Memory B cell (primary cell): ENCODE results near the gene RBBP8NL.

Experiments used
- ATAC-seq: fragments of 150-1000 bp; cut with Tn5 transposase; 2 replicates; pipeline ENCODE4 v1.10.0; 2021; ENCODE audit warnings: low read depth, mild to moderate bottlenecking, moderate library complexity
- DNase-seq, 2 donors: peaks; one replicate each; pipeline ENCODE4 v3.0.0; 2022; ENCODE audit warnings: low spot score in 2 of 2
- H3K27ac Mint-ChIP-seq: one replicate; pipeline ENCODE4 v1.8.0; 2022; ENCODE audit warnings: mild to moderate bottlenecking, moderate library complexity, mixed read lengths
- H3K27me3 Mint-ChIP-seq: one replicate; pipeline ENCODE4 v1.8.0; 2022; ENCODE audit warnings: mixed read lengths
- H3K36me3 Mint-ChIP-seq: one replicate; pipeline ENCODE4 v1.8.0; 2022; ENCODE audit warnings: mild to moderate bottlenecking, mixed read lengths
- H3K4me1 Mint-ChIP-seq: one replicate; pipeline ENCODE4 v1.8.0; 2022; ENCODE audit warnings: mixed read lengths
- H3K4me3 Mint-ChIP-seq: one replicate; pipeline ENCODE4 v1.8.0; 2022; ENCODE audit warnings: mild to moderate bottlenecking, moderate library complexity, mixed read lengths
- H3K9me3 Mint-ChIP-seq: one replicate; pipeline ENCODE4 v1.8.0; 2022; ENCODE audit warnings: mixed read lengths

The RBBP8NL gene

GRCh38 chr20:62444286-62444685 lies 16.9 kb upstream of the RBBP8NL start:
- no peaks in the 10 kb centered on the region for H3K9me3 Mint-ChIP-seq

GRCh38 chr20:62441987-62442539 lies 14.7 kb upstream of the RBBP8NL start:
- H3K36me3 Mint-ChIP-seq, result no peaks in the 10 kb centered on the region
- H3K4me3 Mint-ChIP-seq, result no peak overlapping the region
- H3K4me1 Mint-ChIP-seq, result peaks cover 3% of the 10 kb centered on the region
- ATAC-seq (no peak), DNase-seq (no peak)
- H3K27me3 Mint-ChIP-seq, result peaks cover 8% of the 10 kb centered on the region
- no peaks in the 10 kb centered on the region for H3K9me3 Mint-ChIP-seq
- H3K27ac Mint-ChIP-seq, result no peak overlapping the region

More at GRCh38 chr20:62444286-62444685, 16.9 kb upstream of the RBBP8NL start:
- no peak overlapping the region for H3K4me3 Mint-ChIP-seq
- peaks cover 8% of the 10 kb centered on the region for H3K27me3 Mint-ChIP-seq
- H3K4me1 Mint-ChIP-seq, result peaks cover 3% of the 10 kb centered on the region
- H3K36me3 Mint-ChIP-seq, result no peaks in the 10 kb centered on the region
- ATAC-seq (no peak), DNase-seq (no peak)
- H3K27ac Mint-ChIP-seq, result no peak overlapping the region

- Mint-ChIP-seq H3K27me3 (peaks cover 23% of the 10 kb centered on the region), H3K9me3 (no peaks in the 10 kb centered on the region), H3K4me1 (peaks cover 3% of the 10 kb centered on the region), H3K36me3 (no peaks in the 10 kb centered on the region), H3K27ac (no peak overlapping the region), H3K4me3 (no peak overlapping the region)
- DNase-seq, result no peak
- peak; percentile 70 for ATAC-seq
Measured at GRCh38 chr20:62439218-62439617, 11.9 kb upstream of the RBBP8NL start.

GRCh38 chr20:62437927-62438326 lies 10.6 kb upstream of the RBBP8NL start:
- DNase-seq (no peak), ATAC-seq (no peak)
- no peaks in the 10 kb centered on the region for H3K9me3 Mint-ChIP-seq
- H3K27me3 Mint-ChIP-seq, result peaks cover 24% of the 10 kb centered on the region
- no peak overlapping the region for H3K4me3 Mint-ChIP-seq
- no peaks in the 10 kb centered on the region for H3K36me3 Mint-ChIP-seq
- peaks cover 3% of the 10 kb centered on the region for H3K4me1 Mint-ChIP-seq
- H3K27ac Mint-ChIP-seq, result no peak overlapping the region

GRCh38 chr20:62437496-62437895 lies 10.2 kb upstream of the RBBP8NL start:
- H3K36me3 Mint-ChIP-seq, result no peaks in the 10 kb centered on the region
- no peaks in the 10 kb centered on the region for H3K9me3 Mint-ChIP-seq
- H3K4me1 Mint-ChIP-seq, result peaks cover 3% of the 10 kb centered on the region
- H3K27me3 Mint-ChIP-seq, result peaks cover 24% of the 10 kb centered on the region
- no peak overlapping the region for H3K27ac Mint-ChIP-seq
- H3K4me3 Mint-ChIP-seq, result no peak overlapping the region
- DNase-seq (no peak), ATAC-seq (no peak)

GRCh38 chr20:62436692-62437091 lies 9.4 kb upstream of the RBBP8NL start:
- no peaks in the 10 kb centered on the region for H3K36me3 Mint-ChIP-seq
- ATAC-seq (no peak), DNase-seq (no peak)
- no peak overlapping the region for H3K27ac Mint-ChIP-seq
- peaks cover 3% of the 10 kb centered on the region for H3K4me1 Mint-ChIP-seq
- H3K9me3 Mint-ChIP-seq, result no peaks in the 10 kb centered on the region
- no peak overlapping the region for H3K4me3 Mint-ChIP-seq
- peaks cover 24% of the 10 kb centered on the region for H3K27me3 Mint-ChIP-seq

GRCh38 chr20:62433658-62434497 lies 6.5 kb upstream of the RBBP8NL start:
- Mint-ChIP-seq H3K4me1 (no peaks in the 10 kb centered on the region), H3K27me3 (peaks cover 28% of the 10 kb centered on the region), H3K9me3 (no peaks in the 10 kb centered on the region), H3K36me3 (no peaks in the 10 kb centered on the region), H3K27ac (no peak overlapping the region), H3K4me3 (no peak overlapping the region)
- DNase-seq (no peak), ATAC-seq (no peak)

- no peak for DNase-seq
- Mint-ChIP-seq H3K36me3 (no peaks in the 10 kb centered on the region), H3K27ac (no peak overlapping the region), H3K9me3 (no peaks in the 10 kb centered on the region), H3K27me3 (peaks cover 28% of the 10 kb centered on the region), H3K4me1 (no peaks in the 10 kb centered on the region), H3K4me3 (no peak overlapping the region)
- ATAC-seq, result no peak
Measured at GRCh38 chr20:62430866-62431447, 3.6 kb upstream of the RBBP8NL start.

GRCh38 chr20:62430311-62430853 lies 3.0 kb upstream of the RBBP8NL start:
- Mint-ChIP-seq H3K27me3 (peaks cover 24% of the 10 kb centered on the region), H3K36me3 (no peaks in the 10 kb centered on the region), H3K27ac (no peak overlapping the region), H3K9me3 (no peaks in the 10 kb centered on the region), H3K4me3 (no peak overlapping the region), H3K4me1 (no peaks in the 10 kb centered on the region)
- DNase-seq, result no peak
- no peak for ATAC-seq

GRCh38 chr20:62429455-62430310 lies 2.3 kb upstream of the RBBP8NL start:
- no peaks in the 10 kb centered on the region for H3K4me1 Mint-ChIP-seq
- peaks cover 19% of the 10 kb centered on the region for H3K27me3 Mint-ChIP-seq
- H3K36me3 Mint-ChIP-seq, result no peaks in the 10 kb centered on the region
- H3K27ac Mint-ChIP-seq, result no peak overlapping the region
- DNase-seq (no peak), ATAC-seq (no peak)
- H3K9me3 Mint-ChIP-seq, result no peaks in the 10 kb centered on the region
- no peak overlapping the region for H3K4me3 Mint-ChIP-seq

GRCh38 chr20:62428396-62429295 lies 1.3 kb upstream of the RBBP8NL start:
- ATAC-seq (no peak), DNase-seq (no peak)
- no peak overlapping the region for H3K27ac Mint-ChIP-seq
- H3K4me3 Mint-ChIP-seq, result no peak overlapping the region
- peaks cover 15% of the 10 kb centered on the region for H3K27me3 Mint-ChIP-seq
- H3K9me3 Mint-ChIP-seq, result no peaks in the 10 kb centered on the region
- H3K36me3 Mint-ChIP-seq, result no peaks in the 10 kb centered on the region
- no peaks in the 10 kb centered on the region for H3K4me1 Mint-ChIP-seq

GRCh38 chr20:62428002-62428372 lies 648 bp upstream of the RBBP8NL start:
- H3K36me3 Mint-ChIP-seq, result no peaks in the 10 kb centered on the region
- no peak overlapping the region for H3K4me3 Mint-ChIP-seq
- peaks cover 14% of the 10 kb centered on the region for H3K27me3 Mint-ChIP-seq
- H3K4me1 Mint-ChIP-seq, result no peaks in the 10 kb centered on the region
- DNase-seq, result no peak
- no peaks in the 10 kb centered on the region for H3K9me3 Mint-ChIP-seq
- H3K27ac Mint-ChIP-seq, result no peak overlapping the region
- ATAC-seq, result no peak

GRCh38 chr20:62426699-62427131 lies 624 bp downstream of the RBBP8NL start:
- Mint-ChIP-seq H3K4me3 (no peak overlapping the region), H3K36me3 (no peaks in the 10 kb centered on the region), H3K27me3 (peaks cover 14% of the 10 kb centered on the region), H3K27ac (no peak overlapping the region), H3K9me3 (no peaks in the 10 kb centered on the region), H3K4me1 (no peaks in the 10 kb centered on the region)
- ATAC-seq, result no peak
- DNase-seq, result no peak
